VCaP (cell line): Measurements from ENCODE around the gene TGFBR1.

Experiments
- H3K27ac ChIP-seq: fragments of 450-650 bp; 2 replicates; pipeline ENCODE4 v1.5.1; 2017
- TF ChIP-seq, protein P1 (sequence below): fragments of 450-650 bp; conservative IDR thresholded peaks from 2 replicates; pipeline ENCODE4 v1.5.1; 2017; ENCODE audit warnings: mild to moderate bottlenecking, moderate library complexity

Gene TGFBR1

DNA sequence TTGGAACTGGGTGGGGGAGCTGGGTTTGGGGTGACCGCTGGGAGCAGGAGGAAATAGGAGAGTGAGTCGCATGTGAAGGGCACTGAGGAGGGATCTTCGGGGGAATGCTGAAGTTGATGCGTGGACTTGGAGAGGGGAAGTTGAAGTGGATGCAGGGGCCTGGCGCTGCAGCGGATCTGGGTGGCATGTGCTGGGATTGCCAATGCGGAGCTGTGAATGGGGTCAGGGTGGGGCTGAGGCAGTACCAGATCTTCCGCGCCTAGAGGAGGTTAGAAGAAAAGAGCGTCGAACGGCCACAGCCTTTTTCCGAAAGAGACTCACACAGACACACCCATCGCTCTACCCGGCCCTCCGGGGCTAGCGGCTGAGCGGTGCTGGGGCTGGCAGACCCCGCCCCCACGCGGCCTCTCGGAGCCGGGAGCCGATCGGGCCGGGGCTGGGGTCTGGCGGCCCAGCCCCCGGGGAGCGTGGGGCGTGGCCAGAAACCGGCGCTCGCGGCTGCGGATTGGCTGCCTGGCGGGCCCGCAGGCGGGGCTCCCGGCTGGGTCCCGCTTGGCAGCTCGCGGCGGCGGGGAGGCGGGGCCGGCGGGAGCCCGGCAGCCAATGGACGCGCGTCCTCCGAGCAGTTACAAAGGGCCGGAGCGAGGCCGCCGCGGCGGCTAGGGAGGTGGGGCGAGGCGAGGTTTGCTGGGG is at the start of gene TGFBR1:
TGFBR1 (plus strand) TSS at position 655 of the 693 bp plus-strand sequence. CDS start 93 bp downstream, outside the sequence.
- H3K27ac ChIP-seq = peak within 1 kb of the TSS; percentile 82
- TF ChIP-seq, protein P1, sequence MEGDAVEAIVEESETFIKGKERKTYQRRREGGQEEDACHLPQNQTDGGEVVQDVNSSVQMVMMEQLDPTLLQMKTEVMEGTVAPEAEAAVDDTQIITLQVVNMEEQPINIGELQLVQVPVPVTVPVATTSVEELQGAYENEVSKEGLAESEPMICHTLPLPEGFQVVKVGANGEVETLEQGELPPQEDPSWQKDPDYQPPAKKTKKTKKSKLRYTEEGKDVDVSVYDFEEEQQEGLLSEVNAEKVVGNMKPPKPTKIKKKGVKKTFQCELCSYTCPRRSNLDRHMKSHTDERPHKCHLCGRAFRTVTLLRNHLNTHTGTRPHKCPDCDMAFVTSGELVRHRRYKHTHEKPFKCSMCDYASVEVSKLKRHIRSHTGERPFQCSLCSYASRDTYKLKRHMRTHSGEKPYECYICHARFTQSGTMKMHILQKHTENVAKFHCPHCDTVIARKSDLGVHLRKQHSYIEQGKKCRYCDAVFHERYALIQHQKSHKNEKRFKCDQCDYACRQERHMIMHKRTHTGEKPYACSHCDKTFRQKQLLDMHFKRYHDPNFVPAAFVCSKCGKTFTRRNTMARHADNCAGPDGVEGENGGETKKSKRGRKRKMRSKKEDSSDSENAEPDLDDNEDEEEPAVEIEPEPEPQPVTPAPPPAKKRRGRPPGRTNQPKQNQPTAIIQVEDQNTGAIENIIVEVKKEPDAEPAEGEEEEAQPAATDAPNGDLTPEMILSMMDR = no peak

DNA sequence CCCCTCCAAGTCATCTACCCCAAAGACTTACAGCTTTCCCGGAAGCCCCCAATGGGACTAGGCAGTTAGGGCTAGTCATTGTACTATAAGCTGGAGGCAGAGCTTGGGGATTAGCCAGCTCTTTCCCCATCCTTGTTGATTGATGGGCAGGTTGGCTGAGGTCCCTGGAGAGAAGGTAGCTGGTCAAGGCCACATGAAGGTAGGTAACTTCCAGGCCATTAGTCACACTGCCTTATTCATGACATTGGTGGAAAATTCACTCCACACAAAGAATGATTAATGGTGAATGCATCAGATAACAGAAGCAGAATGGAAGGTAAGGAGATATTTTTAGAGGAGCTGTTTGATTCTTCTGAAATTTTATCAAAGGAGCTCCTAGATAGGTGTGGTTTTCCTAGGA is 49.5 kb upstream of the TGFBR1 start:
- H3K27ac ChIP-seq = no peak overlapping the region
- TF ChIP-seq, protein P1 = no peak

DNA sequence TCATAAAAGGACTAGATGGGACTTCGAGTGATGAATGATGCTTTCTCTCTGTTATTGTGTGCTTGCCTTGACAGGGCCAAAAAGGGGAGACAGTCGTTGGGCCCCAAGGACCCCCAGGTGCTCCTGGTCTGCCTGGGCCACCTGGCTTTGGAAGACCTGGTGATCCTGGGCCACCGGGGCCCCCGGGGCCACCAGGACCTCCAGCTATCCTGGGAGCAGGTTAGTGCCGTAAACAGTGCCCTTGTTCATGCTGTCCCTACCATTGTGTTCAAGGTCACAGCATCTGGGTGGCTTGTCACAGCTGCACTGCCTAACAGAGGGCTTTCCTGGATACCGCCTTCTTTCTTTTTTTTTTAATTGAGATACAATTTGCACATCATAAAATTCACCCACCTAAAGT is 48.7 kb upstream of the TGFBR1 start:
- H3K27ac ChIP-seq = no peak overlapping the region
- TF ChIP-seq, protein P1 = no peak

DNA sequence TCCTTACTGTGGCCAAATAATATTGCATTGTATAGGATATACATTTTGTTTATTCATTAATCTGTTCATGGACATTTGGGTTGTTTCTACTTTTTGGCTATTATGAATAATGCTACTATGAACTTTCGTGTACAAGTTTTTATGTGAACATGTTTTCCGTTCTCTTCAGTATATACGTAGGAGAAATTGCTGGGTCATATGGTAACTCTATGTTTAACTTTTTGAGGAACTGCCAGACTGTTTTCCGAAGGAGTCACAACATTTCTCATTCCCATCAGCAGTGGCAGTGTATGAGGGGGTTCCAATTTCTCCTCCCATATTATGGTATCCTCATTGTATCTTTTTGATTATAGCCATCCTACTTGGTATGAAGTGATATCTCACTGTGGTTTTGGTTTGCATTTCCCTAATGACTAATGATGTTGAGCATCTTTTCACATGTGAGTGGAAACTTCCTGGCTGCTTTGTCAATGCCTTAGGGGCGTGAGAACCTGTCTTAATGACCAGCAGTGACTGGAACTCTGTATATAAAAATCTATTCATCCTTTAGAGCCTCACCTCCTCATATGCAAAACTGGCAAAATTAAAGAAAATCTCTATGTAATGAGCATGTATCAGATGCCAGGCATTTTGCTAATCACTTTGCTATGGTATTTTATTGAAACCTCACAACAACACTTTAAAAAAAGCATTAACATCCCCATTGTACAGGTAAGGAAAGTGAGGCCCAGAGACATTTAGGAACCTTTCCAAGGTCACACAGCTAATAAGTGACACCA is 47.8 kb upstream of the TGFBR1 start:
- no peak overlapping the region for H3K27ac ChIP-seq
- TF ChIP-seq, protein P1 = no peak

DNA sequence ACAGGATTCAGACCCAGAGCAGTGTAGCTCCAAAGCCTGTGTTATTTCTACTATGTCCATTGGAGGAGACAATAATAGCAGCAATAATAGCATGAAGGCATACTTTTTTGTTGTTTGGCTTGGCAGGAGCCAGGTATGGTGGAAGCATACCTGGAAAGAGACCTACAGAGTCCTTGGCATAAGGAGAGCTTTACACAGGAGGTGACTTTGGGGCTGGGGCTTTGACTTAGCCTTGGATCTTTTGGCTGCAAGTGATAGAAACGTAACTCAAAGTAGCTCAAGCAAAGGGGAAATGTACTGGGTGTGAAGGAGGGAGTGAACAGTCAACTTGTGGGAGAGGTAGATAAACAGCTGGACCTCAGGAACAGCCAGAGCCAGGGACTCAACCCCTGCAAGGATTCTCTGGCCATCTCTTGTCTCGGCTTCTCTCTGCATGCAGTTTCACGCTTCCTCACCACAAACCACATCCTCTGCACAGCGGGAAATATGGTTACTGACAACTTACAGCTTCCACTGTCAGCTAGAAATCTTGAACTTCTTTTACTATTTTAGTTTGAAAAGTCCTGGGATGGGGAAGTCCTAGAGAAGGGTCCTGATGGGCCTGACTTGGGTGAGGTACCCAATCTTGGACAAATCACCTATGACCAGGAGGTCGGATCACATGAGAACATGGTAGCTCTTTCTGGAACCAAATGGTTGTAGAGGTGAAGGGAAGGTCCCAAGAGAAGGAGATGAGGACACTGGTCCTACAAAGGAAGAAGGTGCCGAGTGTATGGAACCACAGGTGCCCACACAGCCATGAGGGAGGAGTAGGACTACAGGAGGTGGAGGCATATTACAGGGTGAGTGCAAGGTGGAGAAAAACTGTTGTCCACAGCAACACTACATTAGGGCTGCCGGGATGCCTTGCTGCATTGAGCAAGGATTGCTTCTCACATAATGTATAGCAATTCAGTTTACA is 47.0 kb upstream of the TGFBR1 start:
- H3K27ac ChIP-seq = no peak overlapping the region
- TF ChIP-seq, protein P1 = no peak

DNA sequence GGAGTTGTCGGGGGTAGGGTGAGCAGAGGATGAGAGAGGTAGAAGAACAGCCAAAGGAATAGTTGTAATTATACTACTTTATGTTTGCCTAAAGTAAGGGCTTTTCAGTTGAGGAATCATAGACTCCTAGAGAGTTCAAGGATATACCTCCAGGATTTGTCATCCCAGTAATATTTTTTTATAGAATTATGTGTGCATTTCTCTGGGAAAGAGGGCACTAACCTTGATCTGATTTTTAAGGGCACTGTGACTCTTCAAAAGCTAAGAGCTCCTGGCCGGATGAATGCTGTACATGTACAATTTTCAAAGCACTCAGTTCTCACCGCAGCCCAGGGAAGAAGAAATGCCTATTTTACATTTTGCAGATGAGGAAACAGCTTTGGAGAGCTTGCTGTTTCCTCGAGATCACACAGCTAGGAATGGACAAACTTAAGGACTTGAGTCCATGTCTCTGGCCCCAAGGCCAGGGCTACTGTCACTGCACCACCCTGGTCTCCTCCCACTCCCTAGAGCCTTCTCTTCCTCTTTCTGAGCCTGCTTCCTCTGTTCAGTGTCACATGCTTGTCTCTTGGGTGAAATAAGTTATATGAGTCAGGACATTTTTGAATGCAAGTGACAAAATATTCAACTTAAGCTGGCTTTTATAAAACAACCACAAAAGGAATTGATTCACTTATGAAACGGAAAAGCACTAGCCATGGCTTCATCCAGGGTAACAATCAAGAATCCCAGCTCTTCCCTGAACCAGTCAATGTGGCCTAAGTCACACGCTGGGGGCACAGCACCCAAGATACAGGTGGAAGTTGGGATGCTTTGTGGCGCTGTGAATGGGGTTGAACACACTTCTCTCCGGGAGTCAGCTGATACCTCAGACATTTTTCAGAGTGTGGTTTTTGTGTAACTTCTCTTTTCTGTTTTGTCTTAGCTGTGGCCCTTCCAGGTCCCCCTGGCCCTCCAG is 45.7 kb upstream of the TGFBR1 start:
- TF ChIP-seq, protein P1 = no peak
- H3K27ac ChIP-seq = no peak overlapping the region
